ENCODE results near the gene NLRC3.
"Not testable (repeated sequence)": the region's sequence is repeated elsewhere in the genome, so short reads cannot be mapped to it uniquely, and the experiment has no call there.

NLRC3 gene

DNA sequence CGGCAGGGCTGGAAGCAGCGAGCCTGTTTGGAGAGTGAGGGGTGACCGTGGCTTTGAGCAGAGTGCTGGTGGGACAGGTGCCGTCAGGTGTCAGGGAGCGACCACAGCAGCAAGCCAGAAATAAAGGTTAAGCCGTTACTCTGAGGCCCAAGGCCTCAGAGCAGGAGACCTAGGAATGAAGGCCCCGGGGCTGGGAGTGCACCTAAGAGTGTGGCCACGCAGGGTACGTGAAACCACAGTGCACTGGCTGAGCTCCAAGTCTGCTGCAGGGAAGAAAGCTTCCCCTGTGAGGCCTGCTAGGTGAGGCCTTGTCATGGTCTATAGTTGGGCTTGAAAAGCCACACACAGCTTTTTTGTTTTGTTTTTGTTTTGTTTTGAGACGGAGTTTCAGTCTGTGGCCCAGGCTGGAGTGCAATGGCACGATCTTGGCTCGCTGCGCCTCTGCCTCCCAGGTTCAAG lies 67.7 kb downstream of the NLRC3 start:
- H3K9me3 Mint-ChIP-seq, result no peaks in the 10 kb centered on the region
- H3K27ac Mint-ChIP-seq, result peak overlapping the region; percentile 77
- DNase-seq, result peak; percentile 72
- no peak overlapping the region for H3K4me3 Mint-ChIP-seq
- no peaks in the 10 kb centered on the region for H3K27me3 Mint-ChIP-seq
- peaks cover 70% of the 10 kb centered on the region for H3K4me1 Mint-ChIP-seq (ENCODE audit: low read depth)
- H3K36me3 Mint-ChIP-seq (ENCODE audit: low read depth), result peaks cover 90% of the 10 kb centered on the region

DNA sequence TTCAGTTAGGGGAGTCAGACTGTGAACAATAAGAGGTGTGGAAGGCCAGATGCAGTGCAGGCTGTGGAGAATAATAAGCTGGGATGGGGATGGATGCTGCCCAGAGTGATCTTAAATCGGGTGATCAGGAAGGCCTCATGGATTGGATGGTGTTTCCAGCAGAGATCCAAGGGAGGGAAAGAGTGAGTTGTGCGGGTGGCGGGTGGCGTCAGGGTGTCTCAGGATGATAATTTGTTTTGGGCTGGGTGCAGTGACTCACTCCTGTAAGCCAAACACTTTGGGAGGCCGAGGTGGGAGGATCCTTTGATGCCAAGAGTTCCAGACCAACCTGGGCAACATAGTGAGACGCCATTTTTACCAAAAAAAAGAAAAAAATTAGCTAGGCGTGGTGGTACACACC lies 68.5 kb downstream of the NLRC3 start:
- Mint-ChIP-seq H3K4me1 (ENCODE audit: low read depth) (peaks cover 71% of the 10 kb centered on the region), H3K36me3 (ENCODE audit: low read depth) (peaks cover 89% of the 10 kb centered on the region), H3K27ac (peak overlapping the region; percentile 77), H3K9me3 (no peaks in the 10 kb centered on the region), H3K27me3 (no peaks in the 10 kb centered on the region), H3K4me3 (peak overlapping the region; percentile 12)
- no peak for DNase-seq

DNA sequence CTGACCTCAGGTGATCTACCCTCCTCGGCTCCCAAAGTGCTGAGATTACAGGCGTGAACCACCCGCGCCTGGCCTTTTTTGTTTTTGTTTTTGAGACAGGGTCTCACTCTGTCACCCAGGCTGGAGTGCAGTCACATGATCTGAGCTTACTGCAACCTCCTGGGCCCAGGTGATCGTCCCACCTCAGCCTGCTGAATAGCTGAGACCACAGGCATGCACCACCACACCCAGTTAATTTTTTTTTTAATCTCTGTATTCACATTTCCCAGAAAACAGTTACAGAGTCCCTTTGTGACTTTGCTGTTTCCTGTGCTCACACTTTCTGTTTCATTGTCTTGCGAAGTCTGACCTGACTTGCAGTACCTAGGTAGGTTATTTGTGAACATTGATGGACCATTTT lies 73.7 kb downstream of the NLRC3 start:
- H3K36me3 Mint-ChIP-seq (ENCODE audit: low read depth), result peaks cover 56% of the 10 kb centered on the region
- peak overlapping the region; percentile 64 for H3K4me3 Mint-ChIP-seq
- peaks cover 6% of the 10 kb centered on the region for H3K9me3 Mint-ChIP-seq
- peaks cover 71% of the 10 kb centered on the region for H3K4me1 Mint-ChIP-seq (ENCODE audit: low read depth)
- H3K27me3 Mint-ChIP-seq, result no peaks in the 10 kb centered on the region
- peak; percentile 56 for DNase-seq
- H3K27ac Mint-ChIP-seq, result peak overlapping the region; percentile 94

DNA sequence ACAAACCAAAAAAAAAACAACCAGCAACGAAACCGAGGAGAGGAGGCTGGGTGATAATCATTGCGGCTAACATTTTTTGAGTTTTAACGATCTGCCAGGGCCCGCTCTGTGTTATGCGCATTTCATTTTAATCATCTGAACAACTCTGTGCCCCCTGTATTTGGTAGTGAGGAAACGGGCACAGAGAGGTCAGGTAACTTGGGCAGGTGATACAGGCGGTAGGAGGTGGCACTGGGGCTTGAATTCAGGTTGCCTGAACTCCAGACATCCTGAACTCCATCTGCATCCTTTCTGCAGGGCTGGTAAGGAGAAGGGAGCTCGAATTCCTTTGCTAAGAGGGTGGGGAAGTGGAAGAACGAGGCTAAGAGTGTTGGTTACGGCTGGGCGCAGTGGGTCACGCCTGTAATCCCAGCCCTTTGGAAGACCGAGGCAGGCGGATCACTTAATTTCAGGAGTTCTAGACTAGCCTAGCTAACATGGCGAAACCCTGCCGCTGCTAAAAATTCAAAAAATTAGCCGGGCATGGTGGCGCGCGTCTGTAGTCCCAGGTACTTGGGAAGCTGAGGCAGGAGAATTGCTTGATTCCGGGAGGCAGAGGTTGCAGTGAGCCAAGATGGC lies 75.3 kb downstream of the NLRC3 start:
- peak overlapping the region; percentile 94 for H3K4me3 Mint-ChIP-seq
- no peaks in the 10 kb centered on the region for H3K27me3 Mint-ChIP-seq
- H3K36me3 Mint-ChIP-seq (ENCODE audit: low read depth), result peaks cover 42% of the 10 kb centered on the region
- H3K27ac Mint-ChIP-seq, result peak overlapping the region; percentile 94
- H3K9me3 Mint-ChIP-seq, result peaks cover 6% of the 10 kb centered on the region
- DNase-seq, result peak; percentile 14
- H3K4me1 Mint-ChIP-seq (ENCODE audit: low read depth), result peaks cover 62% of the 10 kb centered on the region

DNA sequence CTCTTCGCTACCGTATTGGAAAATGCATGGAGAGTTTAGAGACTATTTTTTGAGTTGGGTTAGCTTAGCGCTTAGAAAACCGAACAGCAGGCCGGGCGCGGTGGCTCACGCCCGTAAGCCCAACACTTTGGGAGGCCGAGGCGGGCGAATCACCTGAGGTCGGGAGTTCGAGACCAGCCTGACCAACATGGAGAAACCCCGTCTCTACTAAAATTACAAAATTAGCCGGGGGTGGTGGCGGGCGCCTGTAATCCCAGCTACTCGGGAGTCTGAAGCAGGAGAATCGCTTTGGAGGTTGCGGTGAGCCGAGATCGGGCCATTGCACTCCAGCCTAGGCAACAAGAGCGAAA lies 75.8 kb downstream of the NLRC3 start:
- DNase-seq, H3K9me3 Mint-ChIP-seq, H3K27me3 Mint-ChIP-seq: not testable (repeated sequence)
- Mint-ChIP-seq H3K36me3 (ENCODE audit: low read depth) (peaks cover 36% of the 10 kb centered on the region), H3K4me3 (peak overlapping the region; percentile 94), H3K27ac (peak overlapping the region; percentile 94), H3K4me1 (ENCODE audit: low read depth) (peaks cover 62% of the 10 kb centered on the region)

DNA sequence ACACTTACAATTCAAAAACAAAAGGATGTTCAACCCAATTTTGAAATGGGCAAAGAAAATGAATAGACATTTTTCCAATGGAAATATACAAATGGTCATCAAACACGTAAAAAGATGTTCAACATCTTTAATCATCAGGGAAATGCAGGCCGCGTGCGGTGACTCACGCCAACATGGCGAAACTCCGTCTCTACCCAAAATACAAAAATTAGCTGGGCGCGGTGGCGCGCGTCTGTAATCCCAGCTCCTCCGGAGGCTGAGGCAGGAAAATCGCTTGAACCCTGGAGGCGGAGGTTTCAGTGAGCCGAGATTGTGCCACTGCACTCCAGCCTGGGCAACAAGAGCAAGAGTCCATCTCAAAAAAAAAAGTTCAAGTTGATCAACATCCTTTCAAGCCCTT lies 78.2 kb downstream of the NLRC3 start:
- no peak overlapping the region for H3K27ac Mint-ChIP-seq
- DNase-seq, result peak; percentile 22

DNA sequence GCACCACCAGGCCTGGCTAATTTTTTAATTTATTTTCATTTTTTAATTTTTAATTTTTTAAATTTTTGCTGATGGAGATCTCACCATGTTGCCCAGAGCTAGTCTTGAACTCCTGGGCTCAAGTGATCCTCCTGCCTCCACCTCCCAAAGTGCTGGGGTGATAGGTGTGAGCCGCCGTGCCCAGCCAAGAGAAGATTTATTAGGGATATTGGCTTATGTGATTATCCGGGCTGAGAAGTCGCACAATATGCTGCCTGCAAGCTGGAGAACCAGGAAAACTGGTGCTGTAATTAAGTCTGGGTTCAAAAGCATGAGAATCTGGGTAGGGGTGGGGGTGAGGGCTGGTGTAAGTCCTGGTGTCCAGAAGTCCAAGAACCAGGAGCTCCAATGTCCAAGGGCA lies 79.4 kb downstream of the NLRC3 start:
- peaks cover 12% of the 10 kb centered on the region for H3K36me3 Mint-ChIP-seq (ENCODE audit: low read depth)
- peaks cover 6% of the 10 kb centered on the region for H3K9me3 Mint-ChIP-seq
- no peak overlapping the region for H3K4me3 Mint-ChIP-seq
- DNase-seq, result no peak
- H3K27ac Mint-ChIP-seq, result no peak overlapping the region
- H3K4me1 Mint-ChIP-seq (ENCODE audit: low read depth), result peaks cover 33% of the 10 kb centered on the region
- no peaks in the 10 kb centered on the region for H3K27me3 Mint-ChIP-seq

More for the DNA sequence above, 78.2 kb downstream of the NLRC3 start:
- Mint-ChIP-seq H3K27me3 (no peaks in the 10 kb centered on the region), H3K36me3 (ENCODE audit: low read depth) (peaks cover 13% of the 10 kb centered on the region), H3K9me3 (peaks cover 6% of the 10 kb centered on the region), H3K4me1 (ENCODE audit: low read depth) (peaks cover 44% of the 10 kb centered on the region), H3K4me3 (no peak overlapping the region)

DNA sequence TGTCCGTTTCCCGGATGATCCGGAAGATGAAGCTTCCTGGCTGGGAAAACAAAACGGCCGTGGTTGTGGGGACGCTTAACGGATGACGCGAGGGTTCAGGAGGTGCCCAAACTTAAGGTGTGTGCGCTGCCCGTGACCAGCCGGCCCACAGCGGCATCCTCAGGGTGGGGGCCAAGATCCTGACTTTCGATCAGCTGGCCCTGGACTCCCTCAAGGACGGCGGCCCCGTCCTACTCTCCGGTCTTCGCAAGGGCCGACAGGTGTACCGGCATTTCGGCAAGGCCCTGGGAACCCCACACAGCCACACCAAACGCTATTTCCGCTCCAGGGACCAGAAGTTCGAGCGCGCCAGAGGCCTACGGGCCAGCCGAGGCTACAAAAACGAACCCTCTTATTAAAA lies 80.8 kb downstream of the NLRC3 start:
- Mint-ChIP-seq H3K27ac (no peak overlapping the region), H3K27me3 (no peaks in the 10 kb centered on the region), H3K4me1 (ENCODE audit: low read depth) (peaks cover 20% of the 10 kb centered on the region), H3K9me3 (peaks cover 6% of the 10 kb centered on the region), H3K4me3 (no peak overlapping the region), H3K36me3 (ENCODE audit: low read depth) (peaks cover 7% of the 10 kb centered on the region)
- no peak for DNase-seq

DNA sequence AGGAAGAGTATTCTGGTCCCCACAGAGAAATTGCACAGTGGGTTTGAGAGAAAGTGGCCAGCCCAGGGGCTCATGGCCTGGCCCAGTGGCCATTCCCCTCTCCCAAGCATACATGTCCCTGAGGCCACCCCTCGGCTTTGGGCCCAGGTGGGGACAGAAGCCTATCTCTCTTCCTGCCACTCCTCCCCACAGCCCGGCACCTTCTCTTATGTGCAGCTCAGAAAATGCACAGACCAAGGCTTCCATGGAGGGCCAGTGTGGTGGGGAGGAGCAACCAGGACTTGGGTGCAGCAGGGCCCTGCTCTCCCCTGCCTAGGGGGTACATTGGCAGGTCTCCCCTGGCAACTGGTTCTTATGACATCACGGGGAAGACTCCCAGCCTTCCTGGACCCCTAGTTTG lies 82.0 kb downstream of the NLRC3 start, which contains the start of gene C16orf90:
C16orf90 (minus strand) TSS at position 314 of the 400 bp plus-strand sequence; CDS start at position 246, 68 bp downstream.
- H3K27me3 Mint-ChIP-seq, result no peaks in the 10 kb centered on the region
- H3K36me3 Mint-ChIP-seq (ENCODE audit: low read depth), result no peaks in the 10 kb centered on the region
- DNase-seq, result no peak
- no peak within 1 kb of the TSS for H3K27ac Mint-ChIP-seq
- H3K9me3 Mint-ChIP-seq, result peaks cover 6% of the 10 kb centered on the region
- H3K4me3 Mint-ChIP-seq, result no peak within 1 kb of the TSS
- peaks cover 9% of the 10 kb centered on the region for H3K4me1 Mint-ChIP-seq (ENCODE audit: low read depth)

DNA sequence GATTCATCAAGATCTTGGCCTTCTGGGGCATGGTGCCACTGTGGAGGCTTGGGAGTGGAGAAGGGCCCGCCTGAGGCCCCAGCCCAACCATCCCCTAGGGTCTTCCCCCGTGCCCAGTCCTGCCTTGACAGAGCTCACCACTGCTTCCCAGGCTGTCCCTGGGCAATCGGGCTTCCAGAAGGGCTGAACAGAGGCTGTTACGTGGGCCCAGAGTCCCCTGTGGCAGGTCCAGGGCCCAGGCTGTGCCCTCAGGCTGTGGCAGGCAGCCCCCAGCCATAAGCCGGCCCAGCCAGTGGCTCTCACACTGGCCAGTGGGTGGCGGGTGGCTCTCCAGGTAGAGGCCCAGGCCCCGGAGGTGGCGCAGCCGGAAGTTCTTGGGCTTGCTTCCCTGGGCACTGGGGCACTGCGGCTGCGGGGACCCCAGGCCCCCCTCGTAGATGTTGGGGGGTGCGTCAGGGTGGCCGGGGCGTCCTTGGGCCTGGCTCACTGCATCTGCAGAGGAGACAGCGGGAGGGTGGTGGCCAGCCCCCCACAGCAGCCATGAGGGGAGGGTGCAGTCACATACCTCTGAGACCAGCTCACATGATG lies 82.7 kb downstream of the NLRC3 start:
- Mint-ChIP-seq H3K4me1 (ENCODE audit: low read depth) (peaks cover 3% of the 10 kb centered on the region), H3K27me3 (no peaks in the 10 kb centered on the region), H3K36me3 (ENCODE audit: low read depth) (no peaks in the 10 kb centered on the region), H3K27ac (no peak overlapping the region), H3K4me3 (no peak overlapping the region), H3K9me3 (peaks cover 4% of the 10 kb centered on the region)
- no peak for DNase-seq

DNA sequence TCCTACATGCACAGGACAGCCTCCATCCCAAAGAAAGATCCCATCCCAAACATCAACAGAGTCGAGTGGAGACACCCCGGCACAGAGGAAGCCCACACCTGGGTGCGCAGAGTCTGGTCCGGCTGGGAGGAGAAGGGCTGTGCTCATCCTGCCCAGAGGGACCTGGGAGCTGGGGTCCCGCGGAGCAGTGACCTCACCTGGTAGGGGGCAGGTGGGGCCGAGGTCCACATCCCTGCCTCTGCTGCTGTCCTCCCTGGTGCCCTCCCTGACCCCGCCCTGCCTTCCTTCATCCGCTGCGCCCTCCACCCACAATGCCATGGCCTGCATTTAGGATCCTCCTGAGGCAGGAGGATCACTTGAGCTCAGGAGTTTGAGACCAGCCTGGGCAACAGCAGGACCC lies 84.8 kb downstream of the NLRC3 start:
- no peaks in the 10 kb centered on the region for H3K27me3 Mint-ChIP-seq
- H3K36me3 Mint-ChIP-seq (ENCODE audit: low read depth), result peaks cover 6% of the 10 kb centered on the region
- DNase-seq, result no peak
- H3K4me3 Mint-ChIP-seq, result no peak overlapping the region
- H3K4me1 Mint-ChIP-seq (ENCODE audit: low read depth), result peaks cover 1% of the 10 kb centered on the region
- no peak overlapping the region for H3K27ac Mint-ChIP-seq
- H3K9me3 Mint-ChIP-seq, result no peaks in the 10 kb centered on the region

DNA sequence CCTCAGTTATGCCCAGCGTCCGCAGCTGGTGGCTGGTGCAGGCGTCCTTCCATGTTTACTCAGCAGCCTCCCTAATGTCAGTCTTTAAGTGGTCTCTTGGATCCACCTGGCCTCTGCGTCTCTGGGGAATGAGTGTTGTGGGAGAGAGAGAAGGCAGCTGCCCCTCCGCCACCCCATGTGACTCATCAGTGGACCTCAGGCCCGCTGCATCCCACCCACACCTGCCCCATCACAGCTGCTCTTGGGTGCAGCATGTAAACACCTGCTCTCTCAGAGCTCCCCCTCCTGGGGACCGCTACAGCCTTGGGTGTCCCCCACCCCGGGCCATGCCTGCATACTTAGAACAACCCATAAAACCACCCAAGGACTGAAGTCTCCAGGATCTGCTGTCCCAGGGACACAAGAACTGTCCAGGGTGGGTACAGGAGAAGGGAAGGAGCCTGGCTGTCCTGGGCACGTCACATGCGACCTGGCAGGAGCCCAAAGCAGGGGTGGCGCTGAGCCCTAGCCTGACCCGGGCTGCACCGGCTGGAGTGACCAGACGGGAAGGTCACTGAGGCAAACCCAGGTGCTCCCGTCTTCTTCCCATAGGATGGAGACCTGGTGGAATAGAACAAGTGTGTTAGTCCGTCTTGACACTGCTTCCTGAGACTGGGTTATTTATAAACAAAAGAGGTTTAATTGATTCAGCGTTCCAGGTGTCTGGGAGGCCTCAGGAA lies 86.1 kb downstream of the NLRC3 start:
- peaks cover 14% of the 10 kb centered on the region for H3K36me3 Mint-ChIP-seq (ENCODE audit: low read depth)
- no peaks in the 10 kb centered on the region for H3K27me3 Mint-ChIP-seq
- H3K27ac Mint-ChIP-seq, result no peak overlapping the region
- DNase-seq, result no peak
- H3K4me3 Mint-ChIP-seq, result no peak overlapping the region
- peaks cover 1% of the 10 kb centered on the region for H3K4me1 Mint-ChIP-seq (ENCODE audit: low read depth)
- no peaks in the 10 kb centered on the region for H3K9me3 Mint-ChIP-seq
